ENCODE measurements around the gene CREBBP.

Gene CREBBP

DNA sequence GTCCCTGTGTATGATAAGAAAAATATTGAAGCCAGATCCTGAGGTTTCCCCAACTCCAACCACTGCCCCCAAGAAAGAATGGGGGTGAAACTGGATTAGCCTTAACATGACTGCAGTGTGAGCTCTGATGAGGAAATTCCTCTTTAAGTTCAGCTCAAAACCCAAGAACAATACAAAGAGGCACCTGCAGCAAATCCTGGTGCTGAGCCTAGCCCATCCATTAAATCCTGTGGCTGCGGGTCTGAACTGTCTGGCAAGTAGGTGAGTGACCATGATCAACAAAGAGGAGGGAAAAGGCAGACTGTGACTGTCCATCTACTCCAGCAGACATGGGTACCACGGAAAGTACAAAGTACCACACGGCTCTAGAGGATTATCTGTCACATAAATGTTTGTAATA lies 64.2 kb downstream of the CREBBP start:
- no peak for TF ChIP-seq CREB1 (IDR thresholded peaks at IDR 0.05; ENCODE audit: low read depth)
- no peak for TF ChIP-seq TCF12 (IDR thresholded peaks at IDR 0.05; ENCODE audit: low read depth)
- no peak for TF ChIP-seq FOXM1 (IDR thresholded peaks at IDR 0.05; ENCODE audit: borderline replicate concordance, low read depth)
- no peak for TF ChIP-seq TAF1 (IDR thresholded peaks at IDR 0.05; ENCODE audit: low read depth)

GRCh38 chr16:3814755-3815154 lies 65.8 kb downstream of the CREBBP start:
- no peak for TF ChIP-seq MAX (IDR thresholded peaks at IDR 0.05)
- no peak for TF ChIP-seq YY1 (IDR thresholded peaks at IDR 0.05; ENCODE audit: low read depth)
- no peak for TF ChIP-seq EGR1 (IDR thresholded peaks at IDR 0.05)

DNA sequence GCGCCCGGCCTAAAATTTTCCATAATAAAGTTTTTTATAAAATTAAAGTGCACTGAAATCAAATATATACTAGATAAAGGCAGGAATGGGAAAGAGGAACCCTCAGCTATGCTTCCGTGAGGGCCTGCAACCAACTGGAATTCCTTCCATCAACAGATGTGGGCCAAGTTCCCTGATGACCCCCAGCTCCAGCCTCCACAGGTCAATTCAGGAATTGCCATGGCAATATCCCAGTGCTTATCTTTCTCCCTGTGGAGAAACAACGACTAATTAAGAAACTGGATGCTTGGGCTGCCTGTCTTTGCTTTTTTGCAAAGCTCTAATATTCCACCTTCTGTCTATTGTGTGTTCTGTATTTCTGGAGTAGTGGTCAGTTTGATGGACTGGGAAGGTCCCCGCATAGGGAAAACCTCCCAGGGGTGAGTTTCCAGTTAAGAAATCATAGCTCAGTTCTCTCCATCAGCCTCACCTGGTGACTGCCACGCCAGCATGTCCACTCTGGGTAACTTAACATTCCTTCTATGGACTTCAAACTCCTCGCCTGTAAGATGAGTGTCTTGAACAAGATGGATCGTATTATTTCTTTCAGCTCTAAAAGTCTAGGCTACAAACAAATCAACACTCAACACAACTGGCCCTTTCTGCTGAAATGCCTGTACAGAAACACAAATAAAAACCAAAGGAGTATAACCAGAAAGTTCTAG lies 67.9 kb downstream of the CREBBP start:
- TF ChIP-seq TEAD4 (IDR thresholded peaks at IDR 0.05) = no peak
- no peak for TF ChIP-seq RAD21 (IDR thresholded peaks at IDR 0.05; ENCODE audit: low read depth)
- no peak for TF ChIP-seq EP300 (IDR thresholded peaks at IDR 0.05; ENCODE audit: borderline replicate concordance)
- no peak for TF ChIP-seq USF1 (IDR thresholded peaks at IDR 0.05)
- TF ChIP-seq MAX (IDR thresholded peaks at IDR 0.05) = no peak

DNA sequence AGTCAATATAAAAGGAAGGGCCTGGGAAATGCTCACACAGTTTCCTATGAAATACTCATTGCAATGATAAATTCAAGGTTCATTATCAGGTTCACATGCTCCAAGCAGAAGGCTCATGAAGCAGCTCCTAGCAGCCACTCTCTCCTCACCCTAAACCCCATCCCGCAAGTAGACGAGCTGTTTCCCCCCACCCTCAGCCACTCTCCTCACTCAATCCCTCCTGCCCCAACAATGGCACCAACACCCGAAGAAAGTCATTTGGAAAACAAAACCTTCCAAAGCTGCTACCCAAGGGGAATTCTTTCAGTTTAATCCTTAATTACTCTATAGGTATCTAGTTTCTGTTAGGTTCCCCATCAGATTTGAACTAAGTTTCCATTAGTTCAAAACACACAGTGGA lies 69.7 kb downstream of the CREBBP start:
- TF ChIP-seq MAX (IDR thresholded peaks at IDR 0.05) = no peak
- TF ChIP-seq USF1 (IDR thresholded peaks at IDR 0.05) = no peak
- no peak for TF ChIP-seq EGR1 (IDR thresholded peaks at IDR 0.05)
- TF ChIP-seq ZBTB7A (IDR thresholded peaks at IDR 0.05; ENCODE audit: low read depth) = no peak
- TF ChIP-seq CEBPB (IDR thresholded peaks at IDR 0.05) = no peak
- no peak for TF ChIP-seq NFIC (IDR thresholded peaks at IDR 0.05)
- TF ChIP-seq TCF12 (IDR thresholded peaks at IDR 0.05; ENCODE audit: low read depth) = no peak
- no peak for TF ChIP-seq RAD21 (IDR thresholded peaks at IDR 0.05; ENCODE audit: low read depth)
- no peak for TF ChIP-seq FOXM1 (IDR thresholded peaks at IDR 0.05; ENCODE audit: borderline replicate concordance, low read depth)

DNA sequence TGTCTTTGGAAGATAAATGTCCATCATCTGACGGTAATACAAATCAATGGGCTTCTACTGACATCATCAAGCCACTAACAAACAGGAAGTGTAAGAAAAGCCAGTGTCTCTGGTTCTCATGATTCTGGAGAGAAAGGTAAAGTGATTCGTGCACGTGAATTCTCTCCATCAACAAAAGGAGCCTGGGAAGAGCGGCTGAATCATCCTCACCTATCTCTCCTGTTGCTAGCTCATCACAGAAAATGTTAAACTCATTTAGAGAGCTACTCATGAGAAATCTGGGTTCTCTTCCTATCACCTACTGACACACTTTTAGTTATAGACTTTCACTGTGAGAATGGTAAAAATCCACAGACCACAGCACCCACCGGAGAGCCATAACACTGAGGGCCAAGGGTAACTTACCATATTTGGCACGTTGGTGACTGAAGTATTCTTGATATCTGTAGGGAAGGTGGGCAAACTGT lies 70.3 kb downstream of the CREBBP start:
- TF ChIP-seq MAX (IDR thresholded peaks at IDR 0.05) (no peak), USF1 (IDR thresholded peaks at IDR 0.05) (no peak), TCF12 (IDR thresholded peaks at IDR 0.05; ENCODE audit: low read depth) (no peak), FOXM1 (IDR thresholded peaks at IDR 0.05; ENCODE audit: borderline replicate concordance, low read depth) (no peak), NFIC (IDR thresholded peaks at IDR 0.05) (no peak), TAF1 (IDR thresholded peaks at IDR 0.05; ENCODE audit: low read depth) (no peak), CREB1 (IDR thresholded peaks at IDR 0.05; ENCODE audit: low read depth) (no peak), EGR1 (IDR thresholded peaks at IDR 0.05) (no peak), ZBTB7A (IDR thresholded peaks at IDR 0.05; ENCODE audit: low read depth) (no peak), TEAD4 (IDR thresholded peaks at IDR 0.05) (no peak), CEBPB (IDR thresholded peaks at IDR 0.05) (no peak)

DNA sequence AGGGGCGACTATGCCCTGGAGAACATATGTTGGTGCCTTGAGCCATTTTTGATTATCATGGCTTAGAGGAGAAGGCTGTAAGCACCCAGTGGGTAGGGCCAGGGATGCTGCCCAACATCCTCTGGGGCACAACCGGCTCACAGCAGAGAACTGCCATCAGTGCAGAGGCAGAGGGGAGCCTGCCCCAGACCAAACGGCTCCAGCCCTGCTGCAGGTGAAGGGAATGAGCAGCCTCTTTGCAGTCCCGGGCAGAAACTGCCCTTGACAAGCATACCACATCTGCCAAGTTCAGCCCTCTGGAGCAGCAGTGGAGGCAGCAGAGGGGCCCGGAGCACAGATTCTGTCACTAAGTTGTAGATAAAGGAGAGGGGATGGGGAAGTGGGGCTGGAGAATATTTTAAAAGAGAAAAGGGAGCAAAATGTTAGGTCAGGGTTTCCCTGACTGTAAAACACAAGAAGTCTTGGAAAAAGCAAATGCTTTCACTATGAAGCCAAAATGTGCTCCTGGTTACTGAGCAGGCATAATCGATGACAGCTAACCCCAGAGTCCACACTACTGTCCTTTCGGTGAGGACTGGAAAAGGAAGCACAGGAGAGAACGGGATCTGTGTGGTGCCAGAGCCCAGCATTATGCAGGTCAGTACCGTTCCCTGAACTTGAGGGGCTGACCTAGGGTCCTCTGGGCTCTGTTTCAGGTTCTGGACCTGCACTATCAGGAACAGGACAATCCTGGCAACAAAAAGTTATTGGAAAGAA lies 72.0 kb downstream of the CREBBP start:
- TF ChIP-seq YY1 (IDR thresholded peaks at IDR 0.05; ENCODE audit: low read depth) (no peak), RAD21 (IDR thresholded peaks at IDR 0.05; ENCODE audit: low read depth) (no peak), MAX (IDR thresholded peaks at IDR 0.05) (no peak), TAF1 (IDR thresholded peaks at IDR 0.05; ENCODE audit: low read depth) (no peak), EGR1 (IDR thresholded peaks at IDR 0.05) (no peak), TCF12 (IDR thresholded peaks at IDR 0.05; ENCODE audit: low read depth) (no peak), ZBTB7A (IDR thresholded peaks at IDR 0.05; ENCODE audit: low read depth) (no peak), CREB1 (IDR thresholded peaks at IDR 0.05; ENCODE audit: low read depth) (no peak), USF1 (IDR thresholded peaks at IDR 0.05) (no peak), TEAD4 (IDR thresholded peaks at IDR 0.05) (no peak), EP300 (IDR thresholded peaks at IDR 0.05; ENCODE audit: borderline replicate concordance) (no peak), FOXM1 (IDR thresholded peaks at IDR 0.05; ENCODE audit: borderline replicate concordance, low read depth) (no peak), NFIC (IDR thresholded peaks at IDR 0.05) (no peak), CEBPB (IDR thresholded peaks at IDR 0.05) (no peak)
- TF ChIP-seq, protein P1, sequence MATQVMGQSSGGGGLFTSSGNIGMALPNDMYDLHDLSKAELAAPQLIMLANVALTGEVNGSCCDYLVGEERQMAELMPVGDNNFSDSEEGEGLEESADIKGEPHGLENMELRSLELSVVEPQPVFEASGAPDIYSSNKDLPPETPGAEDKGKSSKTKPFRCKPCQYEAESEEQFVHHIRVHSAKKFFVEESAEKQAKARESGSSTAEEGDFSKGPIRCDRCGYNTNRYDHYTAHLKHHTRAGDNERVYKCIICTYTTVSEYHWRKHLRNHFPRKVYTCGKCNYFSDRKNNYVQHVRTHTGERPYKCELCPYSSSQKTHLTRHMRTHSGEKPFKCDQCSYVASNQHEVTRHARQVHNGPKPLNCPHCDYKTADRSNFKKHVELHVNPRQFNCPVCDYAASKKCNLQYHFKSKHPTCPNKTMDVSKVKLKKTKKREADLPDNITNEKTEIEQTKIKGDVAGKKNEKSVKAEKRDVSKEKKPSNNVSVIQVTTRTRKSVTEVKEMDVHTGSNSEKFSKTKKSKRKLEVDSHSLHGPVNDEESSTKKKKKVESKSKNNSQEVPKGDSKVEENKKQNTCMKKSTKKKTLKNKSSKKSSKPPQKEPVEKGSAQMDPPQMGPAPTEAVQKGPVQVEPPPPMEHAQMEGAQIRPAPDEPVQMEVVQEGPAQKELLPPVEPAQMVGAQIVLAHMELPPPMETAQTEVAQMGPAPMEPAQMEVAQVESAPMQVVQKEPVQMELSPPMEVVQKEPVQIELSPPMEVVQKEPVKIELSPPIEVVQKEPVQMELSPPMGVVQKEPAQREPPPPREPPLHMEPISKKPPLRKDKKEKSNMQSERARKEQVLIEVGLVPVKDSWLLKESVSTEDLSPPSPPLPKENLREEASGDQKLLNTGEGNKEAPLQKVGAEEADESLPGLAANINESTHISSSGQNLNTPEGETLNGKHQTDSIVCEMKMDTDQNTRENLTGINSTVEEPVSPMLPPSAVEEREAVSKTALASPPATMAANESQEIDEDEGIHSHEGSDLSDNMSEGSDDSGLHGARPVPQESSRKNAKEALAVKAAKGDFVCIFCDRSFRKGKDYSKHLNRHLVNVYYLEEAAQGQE (IDR thresholded peaks at IDR 0.05; ENCODE audit: low read depth) = no peak

Data from Ishikawa (cell line).